ENCODE results near the gene BCHE. TPM values are rescaled to one million over a fixed set of nuclear protein-coding genes. Genes with fewer than 3 reads are reported as not detected.
A peak's percentile ranks its signal among the peaks of the same experiment; 100 is the strongest.

BCHE gene
- total RNA-seq, 1 donor from 2014 or later, result 0.26 TPM

- TF ChIP-seq, protein P1, sequence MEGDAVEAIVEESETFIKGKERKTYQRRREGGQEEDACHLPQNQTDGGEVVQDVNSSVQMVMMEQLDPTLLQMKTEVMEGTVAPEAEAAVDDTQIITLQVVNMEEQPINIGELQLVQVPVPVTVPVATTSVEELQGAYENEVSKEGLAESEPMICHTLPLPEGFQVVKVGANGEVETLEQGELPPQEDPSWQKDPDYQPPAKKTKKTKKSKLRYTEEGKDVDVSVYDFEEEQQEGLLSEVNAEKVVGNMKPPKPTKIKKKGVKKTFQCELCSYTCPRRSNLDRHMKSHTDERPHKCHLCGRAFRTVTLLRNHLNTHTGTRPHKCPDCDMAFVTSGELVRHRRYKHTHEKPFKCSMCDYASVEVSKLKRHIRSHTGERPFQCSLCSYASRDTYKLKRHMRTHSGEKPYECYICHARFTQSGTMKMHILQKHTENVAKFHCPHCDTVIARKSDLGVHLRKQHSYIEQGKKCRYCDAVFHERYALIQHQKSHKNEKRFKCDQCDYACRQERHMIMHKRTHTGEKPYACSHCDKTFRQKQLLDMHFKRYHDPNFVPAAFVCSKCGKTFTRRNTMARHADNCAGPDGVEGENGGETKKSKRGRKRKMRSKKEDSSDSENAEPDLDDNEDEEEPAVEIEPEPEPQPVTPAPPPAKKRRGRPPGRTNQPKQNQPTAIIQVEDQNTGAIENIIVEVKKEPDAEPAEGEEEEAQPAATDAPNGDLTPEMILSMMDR (IDR thresholded peaks at IDR 0.05; ENCODE audit: insufficient read depth, low read length, severe bottlenecking), result no peak
- Histone ChIP-seq H3K4me3 (ENCODE audit: low read depth, low read length) (no peak overlapping the region), H3K27me3 (ENCODE audit: control insufficient read depth, insufficient read depth, low read length) (no peaks in the 10 kb centered on the region), H3K36me3 (ENCODE audit: control insufficient read depth, insufficient read depth, low read length) (no peaks in the 10 kb centered on the region)
- FAIRE-seq, result no peak
- no peak for DNase-seq (ENCODE audit: low read depth)
Measured at GRCh38 chr3:165759041-165759440, 78.2 kb downstream of the BCHE start.

DNA sequence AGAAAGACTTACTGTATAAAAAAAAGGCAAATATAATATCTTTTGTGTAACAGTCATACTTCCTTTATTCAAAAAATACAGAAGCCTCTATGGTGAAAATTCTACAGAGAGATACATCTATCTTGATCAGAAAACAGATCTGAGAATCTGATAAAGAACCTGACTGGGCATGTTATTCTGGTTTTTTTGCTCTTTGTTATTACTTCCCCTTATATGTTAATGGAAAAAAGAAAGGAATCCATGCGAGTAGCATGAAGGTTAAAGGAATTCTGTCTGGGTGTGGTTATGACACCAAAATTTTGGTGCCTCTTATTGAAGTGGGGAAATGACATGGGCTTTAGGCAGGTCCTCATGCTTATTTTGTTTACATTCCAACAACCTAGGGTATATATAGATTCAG is 81.7 kb downstream of the BCHE start:
- TF ChIP-seq, protein P1 (IDR thresholded peaks at IDR 0.05; ENCODE audit: insufficient read depth, low read length, severe bottlenecking), result no peak
- DNase-seq (ENCODE audit: low read depth) (no peak), FAIRE-seq (no peak)

GRCh38 chr3:165754219-165755007 is 82.8 kb downstream of the BCHE start:
- Histone ChIP-seq H3K36me3 (ENCODE audit: control insufficient read depth, insufficient read depth, low read length) (no peaks in the 10 kb centered on the region), H3K4me3 (ENCODE audit: low read depth, low read length) (no peak overlapping the region), H3K27me3 (ENCODE audit: control insufficient read depth, insufficient read depth, low read length) (no peaks in the 10 kb centered on the region)
- peak; percentile 2 for DNase-seq (ENCODE audit: low read depth)
- no peak for FAIRE-seq
- TF ChIP-seq, protein P1 (IDR thresholded peaks at IDR 0.05; ENCODE audit: insufficient read depth, low read length, severe bottlenecking), result no peak

More for the DNA sequence above, 81.7 kb downstream of the BCHE start:
- Histone ChIP-seq H3K4me3 (ENCODE audit: low read depth, low read length) (no peak overlapping the region), H3K27me3 (ENCODE audit: control insufficient read depth, insufficient read depth, low read length) (no peaks in the 10 kb centered on the region), H3K36me3 (ENCODE audit: control insufficient read depth, insufficient read depth, low read length) (no peaks in the 10 kb centered on the region)

- DNase-seq (ENCODE audit: low read depth), result peak; percentile 57
- Histone ChIP-seq H3K27me3 (ENCODE audit: control insufficient read depth, insufficient read depth, low read length) (no peaks in the 10 kb centered on the region), H3K36me3 (ENCODE audit: control insufficient read depth, insufficient read depth, low read length) (no peaks in the 10 kb centered on the region), H3K4me3 (ENCODE audit: low read depth, low read length) (no peak overlapping the region)
- TF ChIP-seq, protein P1 (IDR thresholded peaks at IDR 0.05; ENCODE audit: insufficient read depth, low read length, severe bottlenecking), result no peak
- no peak for FAIRE-seq
Measured at GRCh38 chr3:165753560-165753959, 83.7 kb downstream of the BCHE start.

GRCh38 chr3:165751637-165752036 is 85.6 kb downstream of the BCHE start:
- no peaks in the 10 kb centered on the region for H3K27me3 ChIP-seq (ENCODE audit: control insufficient read depth, insufficient read depth, low read length)
- FAIRE-seq (no peak), DNase-seq (ENCODE audit: low read depth) (no peak)
- H3K36me3 ChIP-seq (ENCODE audit: control insufficient read depth, insufficient read depth, low read length), result no peaks in the 10 kb centered on the region
- H3K4me3 ChIP-seq (ENCODE audit: low read depth, low read length), result no peak overlapping the region
- TF ChIP-seq, protein P1 (IDR thresholded peaks at IDR 0.05; ENCODE audit: insufficient read depth, low read length, severe bottlenecking), result no peak

DNA sequence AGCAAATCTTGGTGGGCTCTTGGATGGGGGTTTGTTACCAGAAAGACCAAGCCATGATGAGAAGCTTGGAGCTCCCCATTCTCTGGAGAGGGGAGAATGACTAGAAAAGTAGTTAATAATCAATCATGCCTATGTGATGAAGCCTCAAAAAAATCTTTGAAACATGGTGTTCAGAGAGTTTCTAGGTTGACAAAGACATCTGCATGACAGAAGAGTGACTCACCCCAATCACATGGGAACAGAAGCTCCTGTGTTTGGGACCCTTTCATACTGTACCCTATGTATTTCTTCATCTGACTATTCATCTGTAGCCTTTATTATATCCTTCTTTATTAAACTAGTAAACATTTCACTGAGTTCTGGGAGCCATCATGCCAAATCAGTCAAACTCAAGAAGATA is 87.4 kb downstream of the BCHE start:
- TF ChIP-seq, protein P1 (IDR thresholded peaks at IDR 0.05; ENCODE audit: insufficient read depth, low read length, severe bottlenecking), result no peak
- Histone ChIP-seq H3K36me3 (ENCODE audit: control insufficient read depth, insufficient read depth, low read length) (no peaks in the 10 kb centered on the region), H3K27me3 (ENCODE audit: control insufficient read depth, insufficient read depth, low read length) (no peaks in the 10 kb centered on the region), H3K4me3 (ENCODE audit: low read depth, low read length) (no peak overlapping the region)
- no peak for FAIRE-seq
- peak; percentile 2 for DNase-seq (ENCODE audit: low read depth)
